Right renal pelvis (tissue), 4 donors: ENCODE results near the gene MAML3. TPM values are rescaled to one million over a fixed set of nuclear protein-coding genes. Genes with fewer than 3 reads are reported as not detected.

Experiments used
- DNase-seq, 4 donors: peaks; one replicate each; pipeline ENCODE4 v3.0.0-alpha.2; 2013; ENCODE audit warnings: low read depth in 4 of 4, low spot score in 3 of 4, missing footprints in 1 of 4
- polyA plus RNA-seq, 4 donors: library from polyadenylated mRNA; unstranded; fragments of 120-200 nt; gene quantifications; one replicate each; pipeline ENCODE4 v1.2.1, GENCODE V29; 2013; ENCODE audit not compliant: insufficient read length in 4 of 4

MAML3 gene
- polyA plus RNA-seq, 4 donors, result 17.4 to 19.8 (median 17.9) TPM

GRCh38 chr4:140081641-140082390, 72.2 kb downstream of the MAML3 start:
- DNase-seq, result no peak

- DNase-seq, result no peak
Observed at GRCh38 chr4:140080883-140081282, 73.1 kb downstream of the MAML3 start.

GRCh38 chr4:140078366-140078765, 75.6 kb downstream of the MAML3 start:
- no peak for DNase-seq

- no peak for DNase-seq
Observed at GRCh38 chr4:140076307-140076706, 77.7 kb downstream of the MAML3 start.

- no peak for DNase-seq
Observed at GRCh38 chr4:140071806-140072205, 82.2 kb downstream of the MAML3 start.

- no peak for DNase-seq
Observed at GRCh38 chr4:140070973-140071372, 83.0 kb downstream of the MAML3 start.

- no peak for DNase-seq
Observed at GRCh38 chr4:140070366-140070765, 83.6 kb downstream of the MAML3 start.

- DNase-seq, result no peak
Observed at GRCh38 chr4:140069066-140069465, 84.9 kb downstream of the MAML3 start.

GRCh38 chr4:140068271-140068670, 85.7 kb downstream of the MAML3 start:
- DNase-seq, result no peak

- DNase-seq, result no peak
Observed at GRCh38 chr4:140066031-140066930, 87.7 kb downstream of the MAML3 start.

GRCh38 chr4:140065393-140065792, 88.6 kb downstream of the MAML3 start:
- DNase-seq, result no peak

- no peak for DNase-seq
Observed at GRCh38 chr4:140061659-140062289, 92.2 kb downstream of the MAML3 start.

GRCh38 chr4:140061194-140061593, 92.8 kb downstream of the MAML3 start:
- no peak for DNase-seq

GRCh38 chr4:140059159-140059558, 94.8 kb downstream of the MAML3 start:
- no peak for DNase-seq

GRCh38 chr4:140057701-140058100, 96.3 kb downstream of the MAML3 start:
- DNase-seq, result no peak

- DNase-seq, result no peak
Observed at GRCh38 chr4:140056015-140056414, 98.0 kb downstream of the MAML3 start.

GRCh38 chr4:140054861-140055260, 99.1 kb downstream of the MAML3 start:
- no peak for DNase-seq

GRCh38 chr4:140053185-140053584, 100.8 kb downstream of the MAML3 start:
- DNase-seq, result no peak

GRCh38 chr4:140052050-140052449, 101.9 kb downstream of the MAML3 start:
- no peak for DNase-seq

- DNase-seq, result no peak
Observed at GRCh38 chr4:140049849-140050637, 103.9 kb downstream of the MAML3 start.
